GM23248 (cell line): ENCODE measurements around the gene EMC7.

Source experiments
- EZH2 ChIP-seq: fragments of 200-600 bp; sonication (generic); IDR thresholded peaks from 2 replicates; pipeline ENCODE4 v1.6.1; 2018; ENCODE audit warnings: antibody characterized with exemption, mild to moderate bottlenecking; ENCODE audit not compliant: insufficient read depth, poor library complexity, severe bottlenecking
- EZH2phosphoT487 ChIP-seq: fragments of 200-600 bp; sonication (generic); IDR thresholded peaks from 2 replicates; pipeline ENCODE4 v1.6.1; 2018; ENCODE audit warnings: antibody characterized with exemption, moderate library complexity, mild to moderate bottlenecking, low read depth; ENCODE audit not compliant: insufficient read depth

DNA sequence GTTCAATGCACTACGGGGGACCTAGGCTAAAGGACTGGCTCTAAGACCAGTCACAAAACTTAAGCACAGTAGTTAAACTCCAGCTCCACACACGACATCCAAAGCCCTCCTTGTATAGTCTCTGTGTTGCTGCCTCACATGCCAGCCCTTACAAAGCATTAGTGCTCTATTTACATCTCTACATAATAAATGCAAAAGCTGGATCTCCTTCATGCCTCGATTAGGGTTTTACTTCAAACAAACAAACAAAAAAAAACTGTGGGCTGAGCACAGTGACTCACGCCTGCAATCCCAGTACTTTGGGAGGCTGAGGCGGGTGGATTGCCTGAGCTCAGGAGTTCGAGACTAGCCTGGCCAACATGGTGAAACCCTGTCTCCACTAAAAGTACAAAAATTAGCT lies 9.8 kb upstream of the EMC7 start:
- TF ChIP-seq EZH2phosphoT487 (no peak), EZH2 (no peak)
